SK-N-SH (cell line): Measurements from ENCODE around the gene PIEZO2. TPM values are rescaled to one million over a fixed set of nuclear protein-coding genes. Genes with fewer than 3 reads are reported as not detected.

Source experiments
- CTCF ChIA-PET: fragments of 300-600, 350-600 bp; formaldehyde crosslinking; extraction: SDS; loops from one replicate; lab custom pipeline; 2021; lab: Yijun Ruan, JAX
- POLR2A ChIA-PET: fragments of 350-600 bp; sonication (Branson Sonifier 250); formaldehyde crosslinking; extraction: SDS; loops from one replicate; lab custom pipeline; 2020; ENCODE audit warnings: antibody characterized with exemption, inconsistent platforms; lab: Yijun Ruan, JAX
- DNase-seq: peaks from one replicate; pipeline ENCODE4 v3.0.0; 2012
- H2AFZ ChIP-seq: fragments of 200-600 bp; sonication (generic); 2 replicates; pipeline ENCODE4 v1.8.1; 2016; ENCODE audit warnings: antibody characterized with exemption, mild to moderate bottlenecking, low read depth
- H3F3A ChIP-seq: fragments of 200-600 bp; sonication (generic); replicated peaks from 2 replicates; pipeline ENCODE3; 2016; ENCODE audit warnings: antibody characterized with exemption, mild to moderate bottlenecking; ENCODE audit not compliant: insufficient read depth
- H3K27ac ChIP-seq, 2 experiments: fragments of 200-500 bp in 1 of 2; fragments of 200-600 bp in 1 of 2; sonication (Bioruptor generic) in 1 of 2; sonication (generic), shearing (Covaris generic) in 1 of 2; 2 replicates each; pipeline versions ENCODE4 v1.5.1 to v1.6.1; 2014 to 2016; ENCODE audit warnings: low read depth in 2 of 2, inconsistent platforms in 1 of 2, low read length in 1 of 2, mild to moderate bottlenecking in 1 of 2, mixed read lengths in 1 of 2
- H3K27me3 ChIP-seq: fragments of 200-600 bp; sonication (generic), shearing (Covaris generic); 2 replicates; pipeline ENCODE4 v1.6.1; 2016; ENCODE audit warnings: mixed run types; ENCODE audit not compliant: insufficient read depth
- H3K36me3 ChIP-seq, 2 experiments: fragments of 200-500 bp in 1 of 2; fragments of 200-600 bp in 1 of 2; sonication (Bioruptor generic) in 1 of 2; sonication (generic) in 1 of 2; replicated peaks in 1 of 2; 2 replicates each; pipeline versions ENCODE3 to v1.5.1; 2014 to 2016; ENCODE audit warnings: low read length in 1 of 2, mild to moderate bottlenecking in 1 of 2; ENCODE audit not compliant: insufficient read depth in 2 of 2, control insufficient read depth in 1 of 2
- H3K4me1 ChIP-seq, 2 experiments: fragments of 200-500 bp in 1 of 2; fragments of 200-600 bp in 1 of 2; sonication (Bioruptor generic) in 1 of 2; sonication (generic), shearing (Covaris generic) in 1 of 2; 2 replicates each; pipeline versions ENCODE4 v1.5.1 to v1.6.1; 2014 to 2016; ENCODE audit warnings: low read depth in 1 of 2, low read length in 1 of 2, mixed run types in 1 of 2; ENCODE audit not compliant: insufficient read depth in 2 of 2, control insufficient read depth in 1 of 2
- H3K4me2 ChIP-seq: fragments of 200-600 bp; sonication (generic), shearing (Covaris generic); 2 replicates; pipeline ENCODE4 v1.6.1; 2017; ENCODE audit warnings: mixed run types
- H3K4me3 ChIP-seq, 2 experiments: fragments of 200-500 bp in 1 of 2; fragments of 200-600 bp in 1 of 2; sonication (Bioruptor generic) in 1 of 2; sonication (generic), shearing (Covaris generic) in 1 of 2; 2 replicates each; pipeline versions ENCODE4 v1.5.1 to v1.8.1; 2014 to 2016; ENCODE audit warnings: low read depth in 2 of 2, inconsistent platforms in 1 of 2, low read length in 1 of 2, mild to moderate bottlenecking in 1 of 2, mixed read lengths in 1 of 2, moderate library complexity in 1 of 2
- H3K79me2 ChIP-seq: fragments of 200-600 bp; sonication (generic); 2 replicates; pipeline ENCODE4 v1.8.1; 2017; ENCODE audit warnings: mild to moderate bottlenecking; ENCODE audit not compliant: insufficient read depth
- H3K9ac ChIP-seq: fragments of 200-600 bp; sonication (generic); 2 replicates; pipeline ENCODE4 v1.6.1; 2017; ENCODE audit warnings: mixed run types
- H3K9me2 ChIP-seq: fragments of 200-600 bp; sonication (generic); 2 replicates; pipeline ENCODE4 v1.6.1; 2017; ENCODE audit warnings: mixed run types
- H3K9me3 ChIP-seq: fragments of 200-600 bp; sonication (generic); 2 replicates; pipeline ENCODE4 v1.6.1; 2017; ENCODE audit warnings: mixed run types, mild to moderate bottlenecking, moderate library complexity
- H4K20me1 ChIP-seq: fragments of 200-600 bp; sonication (generic); 2 replicates; pipeline ENCODE4 v1.6.1; 2017; ENCODE audit warnings: mild to moderate bottlenecking, mixed run types; ENCODE audit not compliant: insufficient read depth
- CHD2 ChIP-seq: fragments of 150-350 bp; IDR thresholded peaks from 2 replicates; pipeline ENCODE4 v1.6.1; 2018; ENCODE audit warnings: low read length; ENCODE audit not compliant: partially characterized antibody
- EP300 ChIP-seq, 2 experiments: IDR thresholded peaks; 2 replicates each; pipeline versions ENCODE4 v1.4.0 to v1.6.1; 2012; ENCODE audit warnings: borderline replicate concordance in 1 of 2, low read depth in 1 of 2, low read length in 1 of 2
- EZH2phosphoT487 ChIP-seq: fragments of 200-600 bp; sonication (generic); IDR thresholded peaks from 2 replicates; pipeline ENCODE4 v1.6.1; 2017; ENCODE audit warnings: low read depth, mixed run types, mild to moderate bottlenecking, antibody characterized with exemption, moderate library complexity, borderline replicate concordance
- FOXJ3 ChIP-seq: sonication (generic); formaldehyde crosslinking; IDR thresholded peaks from 2 replicates; pipeline ENCODE4 v1.5.1; 2020; ENCODE audit warnings: mild to moderate bottlenecking, missing genetic modification reagents
- GATA2 ChIP-seq: sonication (generic); formaldehyde crosslinking; IDR thresholded peaks from 2 replicates; pipeline ENCODE4 v1.5.0; 2020; ENCODE audit warnings: mild to moderate bottlenecking, missing genetic modification reagents
- MAX ChIP-seq: IDR thresholded peaks from 2 replicates; pipeline ENCODE4 v1.4.0; 2012; ENCODE audit warnings: low read depth
- MEF2A ChIP-seq: IDR thresholded peaks from 2 replicates; pipeline ENCODE4 v1.4.0; 2012; ENCODE audit warnings: low read depth, borderline replicate concordance
- MXI1 ChIP-seq: IDR thresholded peaks from 2 replicates; pipeline ENCODE4 v1.6.1; 2012; ENCODE audit warnings: mild to moderate bottlenecking, low read depth, low read length, improper control_type of control experiment
- NRF1 ChIP-seq: IDR thresholded peaks from 2 replicates; pipeline ENCODE4 v1.6.1; 2012; ENCODE audit warnings: low read depth, mild to moderate bottlenecking, low read length
- RAD21 ChIP-seq: IDR thresholded peaks from 2 replicates; pipeline ENCODE4 v1.6.1; 2012; ENCODE audit warnings: mild to moderate bottlenecking, low read length
- REST ChIP-seq: IDR thresholded peaks from 2 replicates; pipeline ENCODE4 v1.6.1; 2012; ENCODE audit warnings: mild to moderate bottlenecking, low read depth, low read length, moderate library complexity
- RFX5 ChIP-seq: IDR thresholded peaks from 2 replicates; pipeline ENCODE4 v1.6.1; 2012; ENCODE audit warnings: mild to moderate bottlenecking, improper control_type of control experiment, low read length
- RXRA ChIP-seq: IDR thresholded peaks from 2 replicates; pipeline ENCODE4 v1.4.0; 2012; ENCODE audit warnings: low read depth, mild to moderate bottlenecking, borderline replicate concordance
- SMC3 ChIP-seq: IDR thresholded peaks from 2 replicates; pipeline ENCODE4 v1.6.1; 2012; ENCODE audit warnings: low read depth, low read length, improper control_type of control experiment
- TAF1 ChIP-seq: IDR thresholded peaks from 2 replicates; pipeline ENCODE4 v1.6.1; 2012; ENCODE audit warnings: low read depth, mild to moderate bottlenecking, low read length, moderate library complexity, borderline replicate concordance
- TCF12 ChIP-seq: IDR thresholded peaks from 2 replicates; pipeline ENCODE4 v1.4.0; 2012
- USF2 ChIP-seq: fragments of 150-350 bp; IDR thresholded peaks from 2 replicates; pipeline ENCODE4 v1.6.1; 2017; ENCODE audit warnings: antibody characterized with exemption, low read length, low read depth, borderline replicate concordance
- WGBS: methylation state at CpG from one replicate; pipeline ENCODE4 v1.1.6; 2017; ENCODE audit warnings: low lambda C conversion rate; 5-methylcytosine and 5-hydroxymethylcytosine counted together
- polyA plus RNA-seq, 3 experiments: library from polyadenylated mRNA; depleted of rRNA; stranded (reverse); fragments of >200 nt; gene quantifications; 2 replicates each; pipeline ENCODE4 v1.2.3, GENCODE V29; 2012

PIEZO2 gene
- polyA plus RNA-seq, 1 of the 3 experiments (the other 2 are of a cell fraction): not detected

- H3K9me3 ChIP-seq: no peaks in the 10 kb centered on the region
- CTCF ChIA-PET: no interaction called here
- no peaks in the 10 kb centered on the region for H3K36me3 ChIP-seq
- no peak overlapping the region for H3K4me2 ChIP-seq
- 0 out of 2 replicates have a peak, but pooled peaks cover 4% of the 10 kb centered on the region for H3K27me3 ChIP-seq
- no peak for DNase-seq
- H3K4me3 ChIP-seq: no peak overlapping the region
- H3K27ac ChIP-seq: no peak overlapping the region
- H3K9ac ChIP-seq: no peak overlapping the region
- H3K79me2 ChIP-seq: no peaks in the 10 kb centered on the region
- TF ChIP-seq NRF1 (no peak), RAD21 (no peak), RXRA (no peak), TCF12 (no peak), RFX5 (no peak), GATA2 (CRISPR knock-in tag) (no peak), MXI1 (no peak), MEF2A (no peak), CHD2 (no peak), EZH2phosphoT487 (no peak), EP300 (IDR thresholded peaks at IDR 0.05; ENCODE audit: borderline replicate concordance in 1 of 2, low read depth in 1 of 2, low read length in 1 of 2) (no peak), USF2 (no peak)
- POLR2A ChIA-PET: no interaction called here
- 0% methylated on average over 1 of the region's 1 CpG for WGBS
- no peaks in the 10 kb centered on the region for H3K4me1 ChIP-seq
- H4K20me1 ChIP-seq: no peaks in the 10 kb centered on the region
- H2AFZ ChIP-seq: no peak overlapping the region
- H3F3A ChIP-seq: no peaks in the 10 kb centered on the region
- no peaks in the 10 kb centered on the region for H3K9me2 ChIP-seq
Measured at GRCh38 chr18:11124054-11124453, 25.3 kb downstream of the PIEZO2 start.

GRCh38 chr18:11121443-11121849 lies 27.9 kb downstream of the PIEZO2 start:
- no peaks in the 10 kb centered on the region for H3K36me3 ChIP-seq
- H3K9ac ChIP-seq: no peak overlapping the region
- no peak for DNase-seq
- no peaks in the 10 kb centered on the region for H3K9me3 ChIP-seq
- no peaks in the 10 kb centered on the region for H3K4me1 ChIP-seq
- no peaks in the 10 kb centered on the region for H3F3A ChIP-seq
- POLR2A ChIA-PET: no interaction called here
- H3K9me2 ChIP-seq: no peaks in the 10 kb centered on the region
- no peak overlapping the region for H3K27ac ChIP-seq
- WGBS: 4% methylated on average over 2 of the region's 2 CpGs
- TF ChIP-seq MEF2A: no peak
- TF ChIP-seq REST: no peak
- TF ChIP-seq TCF12: no peak
- no peak for TF ChIP-seq SMC3
- TF ChIP-seq FOXJ3 (CRISPR knock-in tag): no peak
- no peak for TF ChIP-seq NRF1
- TF ChIP-seq EZH2phosphoT487: no peak
- no peak for TF ChIP-seq EP300 (IDR thresholded peaks at IDR 0.05; ENCODE audit: borderline replicate concordance in 1 of 2, low read depth in 1 of 2, low read length in 1 of 2)
- TF ChIP-seq TAF1: no peak
- TF ChIP-seq MAX: no peak
- TF ChIP-seq, all 33 proteins: peak for 0
- H3K27me3 ChIP-seq: peaks cover 9% of the 10 kb centered on the region; the same call in 1 of the 2 replicates
- H3K79me2 ChIP-seq: no peaks in the 10 kb centered on the region
- no peak overlapping the region for H2AFZ ChIP-seq
- CTCF ChIA-PET: no interaction called here
- no peak overlapping the region for H3K4me2 ChIP-seq
- H4K20me1 ChIP-seq: no peaks in the 10 kb centered on the region
- H3K4me3 ChIP-seq: no peak overlapping the region
